DND-41 (cell line): ENCODE results near the gene FAM234A.

Source experiments
- EZH2 ChIP-seq: IDR thresholded peaks from 3 replicates; pipeline ENCODE4 v1.6.1; 2012; ENCODE audit warnings: borderline replicate concordance, low read depth, mild to moderate bottlenecking, moderate library complexity, low read length, inconsistent platforms; ENCODE audit not compliant: severe bottlenecking
- TF ChIP-seq, protein P1 (sequence below): IDR thresholded peaks from 2 replicates; pipeline ENCODE4 v1.5.1; 2012; ENCODE audit warnings: borderline replicate concordance, low read length, moderate library complexity, mild to moderate bottlenecking; ENCODE audit not compliant: poor library complexity, severe bottlenecking; ENCODE audit errors: extremely low read depth

- TF ChIP-seq, protein P1, sequence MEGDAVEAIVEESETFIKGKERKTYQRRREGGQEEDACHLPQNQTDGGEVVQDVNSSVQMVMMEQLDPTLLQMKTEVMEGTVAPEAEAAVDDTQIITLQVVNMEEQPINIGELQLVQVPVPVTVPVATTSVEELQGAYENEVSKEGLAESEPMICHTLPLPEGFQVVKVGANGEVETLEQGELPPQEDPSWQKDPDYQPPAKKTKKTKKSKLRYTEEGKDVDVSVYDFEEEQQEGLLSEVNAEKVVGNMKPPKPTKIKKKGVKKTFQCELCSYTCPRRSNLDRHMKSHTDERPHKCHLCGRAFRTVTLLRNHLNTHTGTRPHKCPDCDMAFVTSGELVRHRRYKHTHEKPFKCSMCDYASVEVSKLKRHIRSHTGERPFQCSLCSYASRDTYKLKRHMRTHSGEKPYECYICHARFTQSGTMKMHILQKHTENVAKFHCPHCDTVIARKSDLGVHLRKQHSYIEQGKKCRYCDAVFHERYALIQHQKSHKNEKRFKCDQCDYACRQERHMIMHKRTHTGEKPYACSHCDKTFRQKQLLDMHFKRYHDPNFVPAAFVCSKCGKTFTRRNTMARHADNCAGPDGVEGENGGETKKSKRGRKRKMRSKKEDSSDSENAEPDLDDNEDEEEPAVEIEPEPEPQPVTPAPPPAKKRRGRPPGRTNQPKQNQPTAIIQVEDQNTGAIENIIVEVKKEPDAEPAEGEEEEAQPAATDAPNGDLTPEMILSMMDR, result no peak
- no peak for TF ChIP-seq EZH2
Observed at GRCh38 chr16:262121-262745, 27.6 kb downstream of the FAM234A start.
